Endothelial cell of umbilical vein (primary cell): ENCODE measurements around the gene CDK5RAP2. TPM values are rescaled to one million over a fixed set of nuclear protein-coding genes. Genes with fewer than 3 reads are reported as not detected.

Experiments
- BruUV-seq: library from RNA; stranded (reverse); fragments of 400-500 nt; replicated peaks from 2 replicates; lab custom pipeline; 2021; lab: Mats Ljungman, UMichigan
- CTCF ChIA-PET: fragments of 300-600, 350-600 bp; sonication (Branson Sonifier 250); formaldehyde crosslinking; loops from one replicate; lab custom pipeline; 2021; ENCODE audit warnings: antibody characterized with exemption, inconsistent platforms; lab: Charles Lee
- POLR2A ChIA-PET: fragments of 300-600, 350-600 bp; sonication (Branson Sonifier 250); formaldehyde crosslinking; loops from one replicate; lab custom pipeline; 2021; ENCODE audit warnings: antibody characterized with exemption, inconsistent platforms; lab: Charles Lee
- DNase-seq: peaks from one replicate; pipeline ENCODE4 v3.0.0-alpha.2; 2011; ENCODE audit warnings: low read depth, low spot score
- FAIRE-seq: peaks from 2 replicates; lab custom pipeline; 2011; peaks lifted over from hg19 to GRCh38; lab: Jason Lieb, UNC
- H2AFZ ChIP-seq: 2 replicates; pipeline ENCODE4 v1.6.0; 2012; ENCODE audit warnings: low read depth, low read length, control low read depth, inconsistent platforms
- H3K27ac ChIP-seq: 2 replicates; pipeline ENCODE4 v1.5.1; 2011; ENCODE audit warnings: low read depth, mild to moderate bottlenecking, control low read depth, low read length, moderate library complexity; ENCODE audit not compliant: insufficient read depth
- H3K27me3 ChIP-seq, 2 experiments: 2 replicates each; pipeline versions ENCODE4 v1.6.0 to v1.6.1; 2011; ENCODE audit warnings: low read length in 2 of 2, mixed read lengths in 1 of 2; ENCODE audit not compliant: control insufficient read depth in 2 of 2, insufficient read depth in 2 of 2
- H3K36me3 ChIP-seq, 2 experiments: 2 replicates in 1 of 2; 3 replicates in 1 of 2; pipeline ENCODE4 v1.5.1; 2011; ENCODE audit warnings: low read length in 2 of 2, mild to moderate bottlenecking in 1 of 2, moderate library complexity in 1 of 2; ENCODE audit not compliant: control insufficient read depth in 2 of 2, insufficient read depth in 2 of 2; ENCODE audit errors: extremely low read depth in 1 of 2
- H3K4me1 ChIP-seq: 3 replicates; pipeline ENCODE4 v1.5.1; 2011; ENCODE audit warnings: mild to moderate bottlenecking, low read length; ENCODE audit not compliant: control insufficient read depth, insufficient read depth; ENCODE audit errors: extremely low read depth
- H3K4me2 ChIP-seq: 2 replicates; pipeline ENCODE4 v1.6.1; 2011; ENCODE audit warnings: low read length, control low read depth, mixed read lengths; ENCODE audit not compliant: insufficient read depth
- H3K4me3 ChIP-seq, 3 experiments: fragments of 200-600 bp in 1 of 3; sonication (generic), shearing (Covaris generic) in 1 of 3; replicated peaks in 1 of 3; 2 replicates each; pipeline ENCODE4 v1.5.1; 2011 to 2016; ENCODE audit warnings: control low read depth in 3 of 3, low read length in 3 of 3, mild to moderate bottlenecking in 2 of 3, inconsistent platforms in 1 of 3, low read depth in 1 of 3, moderate library complexity in 1 of 3; ENCODE audit not compliant: insufficient read depth in 1 of 3
- H3K79me2 ChIP-seq: 2 replicates; pipeline ENCODE4 v1.6.0; 2012; ENCODE audit warnings: low read length, inconsistent platforms; ENCODE audit not compliant: control insufficient read depth, insufficient read depth
- H3K9ac ChIP-seq: replicated peaks from 2 replicates; pipeline ENCODE3; 2011; ENCODE audit warnings: low read length, control low read depth; ENCODE audit not compliant: insufficient read depth; ENCODE audit errors: extremely low read depth
- H3K9me1 ChIP-seq: replicated peaks from 3 replicates; pipeline ENCODE4 v1.6.0; 2011; ENCODE audit warnings: mild to moderate bottlenecking, low read length; ENCODE audit not compliant: control insufficient read depth, insufficient read depth; ENCODE audit errors: extremely low read depth
- H3K9me3 ChIP-seq: replicated peaks from 2 replicates; pipeline ENCODE4 v1.5.1; 2012; ENCODE audit warnings: low read length, inconsistent platforms; ENCODE audit not compliant: control insufficient read depth, insufficient read depth
- H4K20me1 ChIP-seq: replicated peaks from 2 replicates; pipeline ENCODE3; 2011; ENCODE audit warnings: mild to moderate bottlenecking, low read length; ENCODE audit not compliant: control insufficient read depth, insufficient read depth; ENCODE audit errors: extremely low read depth
- CTCF ChIP-seq, 2 donors: IDR thresholded peaks; 1 replicate in 1 of 2; 2 replicates in 1 of 2; pipeline ENCODE4 v1.5.1; 2011; ENCODE audit warnings: low read length in 2 of 2, mild to moderate bottlenecking in 2 of 2, moderate library complexity in 2 of 2, control low read depth in 1 of 2, inconsistent platforms in 1 of 2, low read depth in 1 of 2; ENCODE audit not compliant: insufficient read depth in 1 of 2; ENCODE audit errors: extremely low read depth in 1 of 2
- EZH2 ChIP-seq: IDR thresholded peaks from 2 replicates; pipeline ENCODE4 v1.6.1; 2012; ENCODE audit warnings: borderline replicate concordance, low read depth, mild to moderate bottlenecking, moderate library complexity, low read length, inconsistent platforms; ENCODE audit not compliant: severe bottlenecking
- FOS ChIP-seq: IDR thresholded peaks from 2 replicates; pipeline ENCODE4 v1.6.1; 2011; ENCODE audit warnings: mild to moderate bottlenecking, low read length, moderate library complexity, borderline replicate concordance; ENCODE audit not compliant: insufficient read depth
- GATA2 ChIP-seq: IDR thresholded peaks from 2 replicates; pipeline ENCODE4 v1.7.0; 2011; ENCODE audit warnings: low read depth, mild to moderate bottlenecking, moderate library complexity, mixed read lengths, low read length; ENCODE audit not compliant: insufficient read length, insufficient read depth
- JUN ChIP-seq: IDR thresholded peaks from 2 replicates; pipeline ENCODE4 v1.6.1; 2011; ENCODE audit warnings: borderline replicate concordance, low read depth; ENCODE audit not compliant: insufficient read length, insufficient read depth
- MYC ChIP-seq: IDR thresholded peaks from one replicate; pipeline ENCODE4 v1.6.1; 2011; ENCODE audit warnings: mild to moderate bottlenecking, low read depth, low read length
- POLR2A ChIP-seq: IDR thresholded peaks from 2 replicates; pipeline ENCODE4 v1.6.1; 2012; ENCODE audit warnings: low read depth, mild to moderate bottlenecking, control low read depth, low read length
- POLR2AphosphoS5 ChIP-seq: IDR thresholded peaks from 2 replicates; pipeline ENCODE4 v1.6.1; 2012; ENCODE audit warnings: low read depth, mild to moderate bottlenecking, control low read depth, low read length, moderate library complexity; ENCODE audit not compliant: insufficient read depth
- dilution Hi-C: fragments of 300-500 bp; cut with MboI; formaldehyde crosslinking; loops from one replicate; pipeline ENCODE4 v1.15.0; 2019; ENCODE audit warnings: low sequenced_read_pairs; ENCODE audit not compliant: extremely low pct_ligation_motif_present
- intact Hi-C: fragments of 100-400 bp; cut with micrococcal nuclease; formaldehyde crosslinking; loops from one replicate; pipeline ENCODE4 v1.10.0; 2022
- polyA plus RNA-seq, 4 experiments: library from polyadenylated mRNA; depleted of rRNA in 3 of 4; stranded (reverse) in 3 of 4; unstranded in 1 of 4; fragments of >200 nt; gene quantifications; 2 replicates each; pipeline versions ENCODE4 v1.2.1 to v1.2.3, GENCODE V29; 2011 to 2012; ENCODE audit warnings: missing spikeins in 1 of 4
- total RNA-seq: library from RNA; stranded (reverse); gene quantifications from 2 replicates; pipeline ENCODE4 v1.2.3, GENCODE V29; 2021
- TF ChIP-seq, protein P1 (sequence below): IDR thresholded peaks from 2 replicates; pipeline ENCODE4 v1.6.1; 2011; ENCODE audit not compliant: insufficient read depth, insufficient read length

Gene CDK5RAP2
- total and polyA plus RNA-seq, 2 donors (not counting 3 experiments of a cell fraction or from before 2014, with no cell fraction given) = 17.5 to 56.7 TPM

DNA sequence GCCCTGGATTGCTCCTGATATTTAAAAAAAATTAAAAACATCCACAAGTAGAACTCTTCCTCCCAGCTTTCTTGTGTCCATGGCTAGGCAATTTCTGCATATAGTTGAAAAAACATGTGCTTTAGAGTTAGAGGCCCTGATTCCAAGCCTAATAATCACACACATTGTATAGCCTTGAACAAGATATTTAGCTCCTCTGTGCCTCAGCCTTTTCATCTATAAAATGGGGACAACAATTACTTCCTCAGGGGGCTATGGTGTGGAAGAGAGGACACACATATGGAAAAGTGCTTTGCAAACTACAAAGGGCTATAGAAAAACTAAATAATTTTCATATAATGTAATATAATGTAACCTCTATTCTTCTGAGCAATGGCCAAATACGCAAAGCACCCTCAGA lies 23.0 kb upstream of the CDK5RAP2 start:
- Histone ChIP-seq H3K4me2 (no peak overlapping the region), H3K79me2 (no peaks in the 10 kb centered on the region), H3K9me3 (no peaks in the 10 kb centered on the region), H2AFZ (no peak overlapping the region), H3K36me3 (peaks cover 0 to 4% of the 10 kb centered on the region in 2 experiments), H3K4me3 (no peak overlapping the region), H3K9me1 (no peaks in the 10 kb centered on the region), H3K4me1 (no peaks in the 10 kb centered on the region), H3K27me3 (no peaks in the 10 kb centered on the region), H3K27ac (no peak overlapping the region), H3K9ac (no peak overlapping the region), H4K20me1 (no peaks in the 10 kb centered on the region)
- FAIRE-seq (no peak), DNase-seq (no peak)
- no TSS peak for BruUV-seq
- ChIA-PET CTCF (no interaction called here), POLR2A (no interaction called here)
- dilution Hi-C loops (no loop called here), intact Hi-C loops (no loop called here)
- TF ChIP-seq FOS = no peak
- TF ChIP-seq JUN = no peak
- no peak for TF ChIP-seq POLR2A
- TF ChIP-seq, protein P1, sequence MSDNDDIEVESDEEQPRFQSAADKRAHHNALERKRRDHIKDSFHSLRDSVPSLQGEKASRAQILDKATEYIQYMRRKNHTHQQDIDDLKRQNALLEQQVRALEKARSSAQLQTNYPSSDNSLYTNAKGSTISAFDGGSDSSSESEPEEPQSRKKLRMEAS = no peak
- TF ChIP-seq POLR2AphosphoS5 = no peak
- TF ChIP-seq CTCF (IDR thresholded peaks at IDR 0.05; ENCODE audit: extremely low read depth in 1 of 2, insufficient read depth in 1 of 2, low read depth in 1 of 2, low read length in 2 of 2) = no peak
- TF ChIP-seq MYC = no peak
- TF ChIP-seq EZH2 = no peak
- no peak for TF ChIP-seq GATA2
